HEK293 (cell line): ENCODE measurements around the gene RNF227.

Source experiments
- HOXA7 ChIP-seq: sonication (generic); formaldehyde crosslinking; IDR thresholded peaks from 2 replicates; pipeline ENCODE4 v1.8.1; 2022; ENCODE audit warnings: missing genetic modification reagents, borderline replicate concordance
- HOXC10 ChIP-seq: sonication (generic); formaldehyde crosslinking; IDR thresholded peaks from 2 replicates; pipeline ENCODE4 v1.8.1; 2023; ENCODE audit warnings: mild to moderate bottlenecking, missing genetic modification reagents
- HOXD13 ChIP-seq: sonication (generic); formaldehyde crosslinking; IDR thresholded peaks from 2 replicates; pipeline ENCODE4 v1.8.0; 2022; ENCODE audit warnings: missing genetic modification reagents, borderline replicate concordance
- KLF1 ChIP-seq: fragments of 450-650 bp; formaldehyde crosslinking; IDR thresholded peaks from 2 replicates; pipeline ENCODE4 v1.5.1; 2016; ENCODE audit warnings: missing biosample characterization, missing genetic modification characterization
- KLF8 ChIP-seq: fragments of 450-650 bp; formaldehyde crosslinking; IDR thresholded peaks from 2 replicates; pipeline ENCODE4 v1.5.1; 2016; ENCODE audit warnings: missing biosample characterization, missing genetic modification characterization
- MEIS1 ChIP-seq: sonication (generic); formaldehyde crosslinking; IDR thresholded peaks from 2 replicates; pipeline ENCODE4 v1.8.1; 2022; ENCODE audit warnings: missing genetic modification reagents, mild to moderate bottlenecking, borderline replicate concordance
- PRDM1 ChIP-seq: fragments of 450-650 bp; formaldehyde crosslinking; IDR thresholded peaks from 2 replicates; pipeline ENCODE4; 2016; ENCODE audit warnings: missing biosample characterization, missing genetic modification characterization
- REPIN1 ChIP-seq: fragments of 450-650 bp; formaldehyde crosslinking; IDR thresholded peaks from 2 replicates; pipeline ENCODE4 v1.5.1; 2017; ENCODE audit warnings: missing biosample characterization, missing genetic modification characterization, low read depth
- SCRT1 ChIP-seq: fragments of 450-650 bp; formaldehyde crosslinking; IDR thresholded peaks from 2 replicates; pipeline ENCODE4 v1.5.1; 2016; ENCODE audit warnings: missing biosample characterization, missing genetic modification characterization, borderline replicate concordance
- ZBTB21 ChIP-seq: fragments of 450-650 bp; formaldehyde crosslinking; IDR thresholded peaks from 2 replicates; pipeline ENCODE4 v1.5.1; 2017; ENCODE audit warnings: missing biosample characterization, missing genetic modification characterization
- ZFHX2 ChIP-seq: fragments of 450-650 bp; formaldehyde crosslinking; conservative IDR thresholded peaks from 2 replicates; pipeline ENCODE4 v1.5.1; 2016; ENCODE audit warnings: missing biosample characterization, missing genetic modification characterization
- ZFP37 ChIP-seq: fragments of 450-650 bp; formaldehyde crosslinking; IDR thresholded peaks from 2 replicates; pipeline ENCODE4 v1.5.1; 2016; ENCODE audit warnings: missing biosample characterization, missing genetic modification characterization
- ZNF140 ChIP-seq: fragments of 450-650 bp; formaldehyde crosslinking; IDR thresholded peaks from 2 replicates; pipeline ENCODE4 v1.5.1; 2016; ENCODE audit warnings: missing biosample characterization, missing genetic modification characterization
- ZNF324 ChIP-seq: fragments of 450-650 bp; formaldehyde crosslinking; IDR thresholded peaks from 2 replicates; pipeline ENCODE4 v1.5.1; 2016; ENCODE audit warnings: missing biosample characterization, missing genetic modification characterization
- ZNF341 ChIP-seq: fragments of 450-650 bp; formaldehyde crosslinking; IDR thresholded peaks from 2 replicates; pipeline ENCODE4; 2016; ENCODE audit warnings: low read depth, missing biosample characterization, missing genetic modification characterization
- ZNF404 ChIP-seq: fragments of 450-650 bp; formaldehyde crosslinking; IDR thresholded peaks from 2 replicates; pipeline ENCODE4 v1.5.1; 2017; ENCODE audit warnings: missing biosample characterization, missing genetic modification characterization
- ZNF433 ChIP-seq: fragments of 450-650 bp; formaldehyde crosslinking; IDR thresholded peaks from 2 replicates; pipeline ENCODE4 v1.5.1; 2016; ENCODE audit warnings: missing biosample characterization, missing genetic modification characterization, low read depth
- ZNF48 ChIP-seq: fragments of 450-650 bp; formaldehyde crosslinking; IDR thresholded peaks from 2 replicates; pipeline ENCODE4 v1.5.1; 2016; ENCODE audit warnings: missing biosample characterization, missing genetic modification characterization
- ZNF510 ChIP-seq: fragments of 450-650 bp; formaldehyde crosslinking; IDR thresholded peaks from 2 replicates; pipeline ENCODE4 v1.5.1; 2018; ENCODE audit warnings: mild to moderate bottlenecking, missing genetic modification characterization, missing biosample characterization; ENCODE audit not compliant: insufficient replicate concordance
- ZNF529 ChIP-seq: fragments of 450-650 bp; formaldehyde crosslinking; IDR thresholded peaks from 2 replicates; pipeline ENCODE4 v1.5.1; 2017; ENCODE audit warnings: missing genetic modification characterization, missing biosample characterization; ENCODE audit not compliant: insufficient replicate concordance
- ZNF555 ChIP-seq: fragments of 450-650 bp; formaldehyde crosslinking; conservative IDR thresholded peaks from 2 replicates; pipeline ENCODE4 v1.5.1; 2017; ENCODE audit warnings: missing biosample characterization, mild to moderate bottlenecking, missing genetic modification characterization, inconsistent platforms
- ZNF596 ChIP-seq: fragments of 450-650 bp; IDR thresholded peaks from 2 replicates; pipeline ENCODE4 v1.5.0; 2018; ENCODE audit warnings: missing biosample characterization, mild to moderate bottlenecking, missing genetic modification characterization, moderate library complexity
- ZNF664 ChIP-seq: fragments of 450-650 bp; formaldehyde crosslinking; IDR thresholded peaks from 2 replicates; pipeline ENCODE4 v1.5.1; 2016; ENCODE audit warnings: missing biosample characterization, missing genetic modification characterization
- ZNF785 ChIP-seq: fragments of 450-650 bp; formaldehyde crosslinking; IDR thresholded peaks from 2 replicates; pipeline ENCODE4 v1.5.1; 2016; ENCODE audit warnings: missing biosample characterization, missing genetic modification characterization
- ZSCAN30 ChIP-seq: fragments of 450-650 bp; IDR thresholded peaks from 2 replicates; pipeline ENCODE4 v1.5.1; 2018; ENCODE audit warnings: missing biosample characterization, mild to moderate bottlenecking, missing genetic modification characterization, moderate library complexity
- TF ChIP-seq, protein P1 (sequence below): fragments of 450-650 bp; formaldehyde crosslinking; IDR thresholded peaks from 2 replicates; pipeline ENCODE4 v1.5.1; 2016; ENCODE audit warnings: missing biosample characterization, missing genetic modification characterization
- TF ChIP-seq, protein P2 (sequence below): fragments of 450-650 bp; formaldehyde crosslinking; IDR thresholded peaks from 2 replicates; pipeline ENCODE4 v1.5.1; 2016; ENCODE audit warnings: missing biosample characterization, missing genetic modification characterization
- TF ChIP-seq, protein P3 (sequence below): fragments of 450-650 bp; formaldehyde crosslinking; IDR thresholded peaks from 2 replicates; pipeline ENCODE4; 2016; ENCODE audit warnings: missing biosample characterization, missing genetic modification characterization
- TF ChIP-seq, protein P4 (sequence below): fragments of 450-650 bp; formaldehyde crosslinking; IDR thresholded peaks from 2 replicates; pipeline ENCODE4 v1.5.1; 2017; ENCODE audit warnings: missing biosample characterization, missing genetic modification characterization
- TF ChIP-seq, protein P5 (sequence below): fragments of 450-650 bp; formaldehyde crosslinking; IDR thresholded peaks from 2 replicates; pipeline ENCODE4 v1.5.1; 2016; ENCODE audit warnings: missing biosample characterization, missing genetic modification characterization

RNF227 gene

DNA sequence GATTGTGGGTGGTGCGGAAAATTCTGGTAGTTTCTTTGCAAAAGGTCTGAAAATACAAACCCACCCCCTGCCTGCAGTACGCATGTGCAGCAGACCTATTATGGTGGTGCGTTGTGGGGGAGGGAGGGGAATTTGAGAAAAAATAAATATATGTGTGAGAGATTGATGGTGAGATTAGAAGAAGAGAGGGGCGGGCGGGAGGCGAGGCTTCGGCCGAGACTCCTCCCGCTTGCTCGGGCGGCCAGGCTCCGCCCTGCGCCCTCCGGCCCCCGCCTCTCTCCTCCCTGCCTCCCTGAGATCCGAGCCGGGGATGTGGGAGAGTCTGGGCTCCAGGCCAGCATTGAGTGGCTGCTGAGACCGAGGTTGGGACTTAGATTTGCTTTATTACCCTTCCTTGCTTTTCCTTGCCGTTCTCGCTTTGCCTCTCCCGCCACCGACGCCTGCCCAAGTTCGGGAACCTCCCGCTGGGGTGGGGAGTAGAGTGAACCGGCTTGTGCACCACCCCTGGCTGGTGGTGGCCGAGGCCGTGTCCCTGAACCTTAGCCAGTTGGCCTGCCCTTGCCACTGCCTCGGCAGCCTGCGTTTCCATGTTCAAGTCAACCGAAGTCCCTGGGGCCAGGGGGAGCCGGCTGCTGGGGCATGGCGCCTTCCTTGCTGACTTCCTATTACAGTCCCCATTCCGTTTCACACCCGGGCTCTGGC, 28.5 kb downstream of the RNF227 start (continued):
- TF ChIP-seq ZNF433 = no peak
- TF ChIP-seq ZNF555 (tag by site-specific recombination) = no peak
- peak; percentile 100 for TF ChIP-seq ZNF341
- no peak for TF ChIP-seq ZNF48 (tag by site-specific recombination)
- no peak; the same call in 1 of the 2 replicates for TF ChIP-seq ZNF324 (tag by site-specific recombination)
- TF ChIP-seq SCRT1 (tag by site-specific recombination) = no peak
- TF ChIP-seq, protein P1, sequence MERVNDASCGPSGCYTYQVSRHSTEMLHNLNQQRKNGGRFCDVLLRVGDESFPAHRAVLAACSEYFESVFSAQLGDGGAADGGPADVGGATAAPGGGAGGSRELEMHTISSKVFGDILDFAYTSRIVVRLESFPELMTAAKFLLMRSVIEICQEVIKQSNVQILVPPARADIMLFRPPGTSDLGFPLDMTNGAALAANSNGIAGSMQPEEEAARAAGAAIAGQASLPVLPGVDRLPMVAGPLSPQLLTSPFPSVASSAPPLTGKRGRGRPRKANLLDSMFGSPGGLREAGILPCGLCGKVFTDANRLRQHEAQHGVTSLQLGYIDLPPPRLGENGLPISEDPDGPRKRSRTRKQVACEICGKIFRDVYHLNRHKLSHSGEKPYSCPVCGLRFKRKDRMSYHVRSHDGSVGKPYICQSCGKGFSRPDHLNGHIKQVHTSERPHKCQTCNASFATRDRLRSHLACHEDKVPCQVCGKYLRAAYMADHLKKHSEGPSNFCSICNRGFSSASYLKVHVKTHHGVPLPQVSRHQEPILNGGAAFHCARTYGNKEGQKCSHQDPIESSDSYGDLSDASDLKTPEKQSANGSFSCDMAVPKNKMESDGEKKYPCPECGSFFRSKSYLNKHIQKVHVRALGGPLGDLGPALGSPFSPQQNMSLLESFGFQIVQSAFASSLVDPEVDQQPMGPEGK (tag by site-specific recombination) = peak; percentile 96
- peak; percentile 61 for TF ChIP-seq ZNF596 (tag by site-specific recombination)
- TF ChIP-seq ZNF785 (tag by site-specific recombination) = no peak
- TF ChIP-seq, protein P2, sequence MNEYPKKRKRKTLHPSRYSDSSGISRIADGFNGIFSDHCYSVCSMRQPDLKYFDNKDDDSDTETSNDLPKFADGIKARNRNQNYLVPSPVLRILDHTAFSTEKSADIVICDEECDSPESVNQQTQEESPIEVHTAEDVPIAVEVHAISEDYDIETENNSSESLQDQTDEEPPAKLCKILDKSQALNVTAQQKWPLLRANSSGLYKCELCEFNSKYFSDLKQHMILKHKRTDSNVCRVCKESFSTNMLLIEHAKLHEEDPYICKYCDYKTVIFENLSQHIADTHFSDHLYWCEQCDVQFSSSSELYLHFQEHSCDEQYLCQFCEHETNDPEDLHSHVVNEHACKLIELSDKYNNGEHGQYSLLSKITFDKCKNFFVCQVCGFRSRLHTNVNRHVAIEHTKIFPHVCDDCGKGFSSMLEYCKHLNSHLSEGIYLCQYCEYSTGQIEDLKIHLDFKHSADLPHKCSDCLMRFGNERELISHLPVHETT = 0 out of 2 replicates have a peak, but pooled peaks have one; percentile 37
- no peak for TF ChIP-seq MEIS1
- TF ChIP-seq HOXD13 (CRISPR knock-in tag) = no peak
- no peak for TF ChIP-seq ZNF529 (tag by site-specific recombination)
- no peak for TF ChIP-seq ZNF140
- peak; percentile 57; the same call in 1 of the 2 replicates for TF ChIP-seq PRDM1 (tag by site-specific recombination)
- TF ChIP-seq, protein P3, sequence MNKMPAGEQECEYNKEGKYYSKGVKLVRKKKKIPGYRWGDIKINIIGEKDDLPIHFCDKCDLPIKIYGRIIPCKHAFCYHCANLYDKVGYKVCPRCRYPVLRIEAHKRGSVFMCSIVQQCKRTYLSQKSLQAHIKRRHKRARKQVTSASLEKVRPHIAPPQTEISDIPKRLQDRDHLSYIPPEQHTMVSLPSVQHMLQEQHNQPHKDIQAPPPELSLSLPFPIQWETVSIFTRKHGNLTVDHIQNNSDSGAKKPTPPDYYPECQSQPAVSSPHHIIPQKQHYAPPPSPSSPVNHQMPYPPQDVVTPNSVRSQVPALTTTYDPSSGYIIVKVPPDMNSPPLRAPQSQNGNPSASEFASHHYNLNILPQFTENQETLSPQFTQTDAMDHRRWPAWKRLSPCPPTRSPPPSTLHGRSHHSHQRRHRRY (tag by site-specific recombination) = no peak
- TF ChIP-seq ZSCAN30 (tag by site-specific recombination) = peak; percentile 90
- TF ChIP-seq ZNF664 (tag by site-specific recombination) = no peak
- TF ChIP-seq ZFP37 (tag by site-specific recombination) = 0 out of 2 replicates have a peak, but pooled peaks have one; percentile 47
- TF ChIP-seq, protein P4, sequence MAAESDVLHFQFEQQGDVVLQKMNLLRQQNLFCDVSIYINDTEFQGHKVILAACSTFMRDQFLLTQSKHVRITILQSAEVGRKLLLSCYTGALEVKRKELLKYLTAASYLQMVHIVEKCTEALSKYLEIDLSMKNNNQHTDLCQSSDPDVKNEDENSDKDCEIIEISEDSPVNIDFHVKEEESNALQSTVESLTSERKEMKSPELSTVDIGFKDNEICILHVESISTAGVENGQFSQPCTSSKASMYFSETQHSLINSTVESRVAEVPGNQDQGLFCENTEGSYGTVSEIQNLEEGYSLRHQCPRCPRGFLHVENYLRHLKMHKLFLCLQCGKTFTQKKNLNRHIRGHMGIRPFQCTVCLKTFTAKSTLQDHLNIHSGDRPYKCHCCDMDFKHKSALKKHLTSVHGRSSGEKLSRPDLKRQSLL (tag by site-specific recombination) = peak; percentile 97
- TF ChIP-seq ZFHX2 (tag by site-specific recombination) = peak; percentile 80
- peak; percentile 61; the same call in 1 of the 2 replicates for TF ChIP-seq KLF1 (tag by site-specific recombination)
- no peak for TF ChIP-seq ZNF510 (tag by site-specific recombination)
- TF ChIP-seq REPIN1 = peak; percentile 41; the same call in 1 of the 2 replicates
- TF ChIP-seq HOXC10 = no peak
- TF ChIP-seq KLF8 (tag by site-specific recombination) = peak; percentile 75
- TF ChIP-seq, protein P5, sequence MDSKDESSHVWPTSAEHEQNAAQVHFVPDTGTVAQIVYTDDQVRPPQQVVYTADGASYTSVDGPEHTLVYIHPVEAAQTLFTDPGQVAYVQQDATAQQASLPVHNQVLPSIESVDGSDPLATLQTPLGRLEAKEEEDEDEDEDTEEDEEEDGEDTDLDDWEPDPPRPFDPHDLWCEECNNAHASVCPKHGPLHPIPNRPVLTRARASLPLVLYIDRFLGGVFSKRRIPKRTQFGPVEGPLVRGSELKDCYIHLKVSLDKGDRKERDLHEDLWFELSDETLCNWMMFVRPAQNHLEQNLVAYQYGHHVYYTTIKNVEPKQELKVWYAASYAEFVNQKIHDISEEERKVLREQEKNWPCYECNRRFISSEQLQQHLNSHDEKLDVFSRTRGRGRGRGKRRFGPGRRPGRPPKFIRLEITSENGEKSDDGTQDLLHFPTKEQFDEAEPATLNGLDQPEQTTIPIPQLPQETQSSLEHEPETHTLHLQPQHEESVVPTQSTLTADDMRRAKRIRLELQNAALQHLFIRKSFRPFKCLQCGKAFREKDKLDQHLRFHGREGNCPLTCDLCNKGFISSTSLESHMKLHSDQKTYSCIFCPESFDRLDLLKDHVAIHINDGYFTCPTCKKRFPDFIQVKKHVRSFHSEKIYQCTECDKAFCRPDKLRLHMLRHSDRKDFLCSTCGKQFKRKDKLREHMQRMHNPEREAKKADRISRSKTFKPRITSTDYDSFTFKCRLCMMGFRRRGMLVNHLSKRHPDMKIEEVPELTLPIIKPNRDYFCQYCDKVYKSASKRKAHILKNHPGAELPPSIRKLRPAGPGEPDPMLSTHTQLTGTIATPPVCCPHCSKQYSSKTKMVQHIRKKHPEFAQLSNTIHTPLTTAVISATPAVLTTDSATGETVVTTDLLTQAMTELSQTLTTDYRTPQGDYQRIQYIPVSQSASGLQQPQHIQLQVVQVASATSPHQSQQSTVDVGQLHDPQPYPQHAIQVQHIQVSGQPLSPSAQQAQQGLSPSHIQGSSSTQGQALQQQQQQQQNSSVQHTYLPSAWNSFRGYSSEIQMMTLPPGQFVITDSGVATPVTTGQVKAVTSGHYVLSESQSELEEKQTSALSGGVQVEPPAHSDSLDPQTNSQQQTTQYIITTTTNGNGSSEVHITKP (tag by site-specific recombination) = peak; percentile 96
- no peak for TF ChIP-seq HOXA7
- TF ChIP-seq ZBTB21 (tag by site-specific recombination) = no peak
- no peak for TF ChIP-seq ZNF404 (tag by site-specific recombination)
